Kidney (tissue), 14 donors: ENCODE results near the gene WIZ. TPM values are rescaled to one million over a fixed set of nuclear protein-coding genes. Genes with fewer than 3 reads are reported as not detected.
A peak's percentile ranks its signal among the peaks of the same experiment; 100 is the strongest.
"Not testable (repeated sequence)": the region's sequence is repeated elsewhere in the genome, so short reads cannot be mapped to it uniquely, and the experiment has no call there.

ENCODE experiments used
- DNase-seq, 5 donors: peaks; one replicate each; pipeline ENCODE4 v3.0.0-alpha.2; 2013 to 2020
- FAIRE-seq: peaks from 2 replicates; lab custom pipeline; 2012; peaks lifted over from hg19 to GRCh38; lab: Jason Lieb, UNC
- H3K27ac ChIP-seq, 2 donors: one replicate each; pipeline ENCODE4 v1.7.0; 2013; ENCODE audit warnings: low read depth in 2 of 2, low read length in 2 of 2, inconsistent platforms in 1 of 2
- H3K27me3 ChIP-seq: one replicate; pipeline ENCODE4 v1.7.1; 2013; ENCODE audit warnings: low read length, inconsistent platforms; ENCODE audit not compliant: control insufficient read depth, insufficient read depth
- H3K36me3 ChIP-seq, 3 donors: one replicate each; pipeline versions ENCODE4 v1.7.0 to v1.7.1; 2013; ENCODE audit warnings: low read length in 3 of 3, control low read depth in 1 of 3, inconsistent platforms in 1 of 3; ENCODE audit not compliant: insufficient read depth in 3 of 3, control insufficient read depth in 2 of 3
- H3K4me1 ChIP-seq, 3 donors: one replicate each; pipeline versions ENCODE4 v1.7.0 to v1.7.1; 2013; ENCODE audit warnings: low read length in 3 of 3, inconsistent platforms in 1 of 3, low read depth in 1 of 3; ENCODE audit not compliant: control insufficient read depth in 2 of 3, insufficient read depth in 2 of 3
- H3K4me3 ChIP-seq, 3 donors: one replicate each; pipeline versions ENCODE4 v1.7.0 to v1.8.1; 2013; ENCODE audit warnings: low read length in 3 of 3, control low read depth in 1 of 3, inconsistent platforms in 1 of 3
- H3K9ac ChIP-seq, 3 donors: one replicate each; pipeline versions ENCODE4 v1.7.0 to v1.7.1; 2013; ENCODE audit warnings: low read length in 3 of 3, control low read depth in 1 of 3, inconsistent platforms in 1 of 3
- H3K9me3 ChIP-seq, 3 donors: one replicate each; pipeline versions ENCODE4 v1.7.0 to v1.7.1; 2013; ENCODE audit warnings: low read length in 3 of 3, control low read depth in 1 of 3, inconsistent platforms in 1 of 3; ENCODE audit not compliant: control insufficient read depth in 2 of 3, insufficient read depth in 1 of 3
- CTCF ChIP-seq: IDR thresholded peaks from 3 replicates; pipeline ENCODE4 v1.5.1; 2012; ENCODE audit warnings: mild to moderate bottlenecking, moderate library complexity, borderline replicate concordance; ENCODE audit not compliant: insufficient read depth; ENCODE audit errors: extremely low read depth
- intact Hi-C: fragments of 100-400 bp; cut with DNase I; formaldehyde crosslinking; loops from one replicate; pipeline ENCODE4 v1.11.1; 2022
- polyA plus RNA-seq: library from polyadenylated mRNA; stranded (reverse); fragments of 350-450 nt; fragmentation: Illumina TruSeq; extraction: RNeasy Lipid Tissue Mini Kit (QIAGEN cat#74804); gene quantifications from one replicate; pipeline ENCODE4 v1.2.3, GENCODE V29; 2014; ENCODE audit warnings: low read depth, low replicate concordance; ENCODE audit not compliant: insufficient read depth
- total RNA-seq: library from RNA; stranded (reverse); fragmentation: NEBNext Ultra II Directional; extraction: Animal tissue kit (Norgen Biotek cat#: 25700); gene quantifications from one replicate; pipeline ENCODE4 v1.2.1, GENCODE V29; 2021
- donor health status: control.
- donor health status: control.
- donor health status: control.
- donor health status: control.
- donor health status: control.
- donor health status: DM: yes; HTN: yes; CAD: no.
- donor health status: Normal renal cell carcinoma (clear cell type).

The WIZ gene
- total and polyA plus RNA-seq, 2 donors from 2014 or later: 15.4 to 37.1 TPM

- Histone ChIP-seq H3K9ac (no peak overlapping the region), H3K9me3 (no peaks in the 10 kb centered on the region), H3K27ac (no peak overlapping the region), H3K36me3 (peaks cover 0 to 9% (median 7%) of the 10 kb centered on the region in 3 donors), H3K4me1 (peaks cover 0 to 29% (median 14%) of the 10 kb centered on the region in 3 donors), H3K4me3 (no peak overlapping the region), H3K27me3 (no peaks in the 10 kb centered on the region)
- DNase-seq (no peak), FAIRE-seq (no peak)
- no peak for TF ChIP-seq CTCF
- intact Hi-C loops: no loop called here
Observed at GRCh38 chr19:15412832-15413231, 36.9 kb downstream of the WIZ start.

GRCh38 chr19:15411351-15411750, 38.4 kb downstream of the WIZ start:
- intact Hi-C loops, H3K4me3 ChIP-seq, FAIRE-seq, H3K27me3 ChIP-seq, H3K9ac ChIP-seq, H3K9me3 ChIP-seq: not testable (repeated sequence)
- peak overlapping the region in 1 of 2 donors; percentile 14 for H3K27ac ChIP-seq
- H3K4me1 ChIP-seq: peaks cover 0 to 19% (median 9%) of the 10 kb centered on the region in 3 donors
- DNase-seq: peak in 3 of 5 donors; percentile 26 to 43 (median 40)
- H3K36me3 ChIP-seq: peaks cover 0 to 13% (median 7%) of the 10 kb centered on the region in 3 donors

- DNase-seq (no peak), FAIRE-seq (no peak)
- no peak for TF ChIP-seq CTCF
- Histone ChIP-seq H3K4me1 (peaks cover 0 to 21% (median 21%) of the 10 kb centered on the region in 3 donors), H3K36me3 (peaks cover 2 to 49% (median 16%) of the 10 kb centered on the region in 3 donors), H3K9me3 (no peaks in the 10 kb centered on the region), H3K27me3 (no peaks in the 10 kb centered on the region), H3K9ac (peak overlapping the region in 1 of 3 donors; percentile 34), H3K27ac (peak overlapping the region in 1 of 2 donors; percentile 2), H3K4me3 (no peak overlapping the region)
- intact Hi-C loops: no loop called here
Observed at GRCh38 chr19:15404780-15405211, 45.0 kb downstream of the WIZ start.

GRCh38 chr19:15404097-15404779, 45.5 kb downstream of the WIZ start:
- no peak for FAIRE-seq
- Histone ChIP-seq H3K27ac (peak overlapping the region in 1 of 2 donors; percentile 2), H3K36me3 (peaks cover 2 to 51% (median 19%) of the 10 kb centered on the region in 3 donors), H3K4me1 (peaks cover 0 to 21% (median 19%) of the 10 kb centered on the region in 3 donors), H3K27me3 (no peaks in the 10 kb centered on the region), H3K4me3 (peak overlapping the region in 1 of 3 donors; percentile 10), H3K9ac (peak overlapping the region in 1 of 3 donors; percentile 34), H3K9me3 (no peaks in the 10 kb centered on the region)
- TF ChIP-seq CTCF: no peak
- no peak for DNase-seq
- intact Hi-C loops: no loop called here
